Activated T-cell treated with anti-CD3 and anti-CD28 coated beads for 4 hours (primary cell): ENCODE results near the gene DCLRE1C.
"Not testable (repeated sequence)": the region's sequence is repeated elsewhere in the genome, so short reads cannot be mapped to it uniquely, and the experiment has no call there.

Experiments used
- DNase-seq: peaks from one replicate; pipeline ENCODE4 v3.0.0-alpha.2; 2020

Gene DCLRE1C

DNA sequence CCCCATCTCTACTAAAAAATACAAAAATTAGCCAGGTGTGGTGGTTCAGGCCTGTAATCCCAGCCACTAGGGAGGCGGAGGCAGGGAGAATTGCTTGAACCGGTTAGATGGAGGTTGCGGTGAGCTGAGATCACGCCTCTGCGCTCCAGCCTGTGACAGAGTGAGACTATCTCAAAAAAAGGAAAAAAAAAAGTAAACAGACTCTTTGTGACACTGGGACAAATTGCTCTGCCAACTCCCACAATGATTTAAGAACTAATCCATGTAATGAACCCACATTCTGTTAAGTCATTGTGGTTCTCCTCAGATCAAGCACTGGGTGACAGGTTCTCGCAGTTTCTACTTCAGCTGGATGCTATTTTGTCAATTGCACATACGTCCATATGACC is 11.0 kb downstream of the DCLRE1C start:
- not testable (repeated sequence) for DNase-seq

DNA sequence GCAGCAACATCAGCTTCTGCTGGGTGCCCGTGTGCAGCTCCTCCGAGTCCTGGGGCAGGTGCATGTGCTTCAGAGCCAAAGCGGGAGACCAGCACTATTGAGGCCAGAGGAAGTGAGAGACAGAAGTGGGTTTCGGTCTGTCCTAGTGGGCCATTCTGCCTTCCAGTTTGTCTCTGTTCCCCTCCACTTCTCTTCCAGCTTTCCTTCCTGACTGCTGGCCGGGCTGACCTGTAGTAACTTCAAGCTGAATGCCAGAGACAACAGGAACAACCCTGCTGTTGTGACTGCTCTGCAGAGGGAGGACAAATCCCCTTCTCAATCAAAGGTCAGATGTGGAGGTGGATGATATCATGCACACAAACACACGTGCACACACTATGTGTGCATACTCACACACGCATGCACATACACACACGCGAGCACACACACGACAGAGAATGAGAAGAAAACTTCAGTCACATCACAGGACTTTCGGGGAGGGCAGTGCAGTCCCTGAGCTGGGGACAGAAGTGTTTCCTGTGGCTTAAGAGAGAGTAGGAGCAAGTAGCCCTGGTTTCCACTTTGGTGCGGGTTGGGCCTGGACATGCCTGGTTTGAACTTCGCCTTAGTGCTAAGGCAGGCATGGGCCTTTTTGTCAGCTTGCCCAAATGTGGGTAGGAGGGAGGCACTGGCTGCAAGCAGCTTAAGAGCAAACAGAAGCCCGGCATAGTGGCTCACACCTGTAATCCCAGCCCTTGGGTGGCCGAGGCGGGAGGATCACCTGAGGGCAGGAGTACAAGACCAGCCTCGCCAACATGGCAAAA is 11.5 kb downstream of the DCLRE1C start:
- DNase-seq = not testable (repeated sequence)

DNA sequence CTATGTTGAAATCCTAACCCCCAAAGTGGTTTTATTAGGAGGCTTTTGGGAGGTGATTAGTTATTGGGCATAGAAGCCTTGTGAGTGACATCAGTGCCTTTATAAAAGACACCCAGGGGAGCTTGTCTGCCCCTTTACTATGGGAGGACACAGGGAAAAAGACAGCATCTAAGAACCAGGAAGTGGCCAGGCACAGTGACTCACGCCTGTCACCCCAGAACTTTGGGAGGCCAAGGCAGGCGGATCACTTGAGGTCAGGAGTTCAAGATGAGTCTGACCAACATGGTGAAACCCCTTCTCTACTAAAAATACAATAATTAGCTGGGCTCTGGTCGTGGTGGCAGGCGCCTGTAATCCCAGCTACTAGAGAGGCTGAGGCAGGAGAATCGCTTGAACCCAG is 14.9 kb downstream of the DCLRE1C start:
- not testable (repeated sequence) for DNase-seq

DNA sequence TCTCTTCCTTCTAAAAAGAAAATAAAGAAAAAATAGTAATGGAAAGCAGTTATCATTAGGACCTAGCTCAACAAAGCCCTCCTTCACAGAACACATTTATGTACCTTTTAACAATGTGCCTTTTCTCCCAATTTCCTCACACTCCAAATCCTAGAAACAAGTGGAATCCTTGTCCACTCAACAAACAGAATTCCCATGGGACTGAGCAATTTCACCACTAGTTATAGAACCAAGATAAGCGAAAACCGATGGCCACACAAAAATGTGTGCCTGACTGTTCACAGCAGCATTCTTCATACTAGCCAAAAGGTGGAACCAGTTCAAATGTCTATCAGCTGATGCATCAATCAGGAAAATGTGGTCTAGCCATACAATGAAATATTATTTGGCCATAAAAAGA is 17.3 kb downstream of the DCLRE1C start:
- DNase-seq = no peak

DNA sequence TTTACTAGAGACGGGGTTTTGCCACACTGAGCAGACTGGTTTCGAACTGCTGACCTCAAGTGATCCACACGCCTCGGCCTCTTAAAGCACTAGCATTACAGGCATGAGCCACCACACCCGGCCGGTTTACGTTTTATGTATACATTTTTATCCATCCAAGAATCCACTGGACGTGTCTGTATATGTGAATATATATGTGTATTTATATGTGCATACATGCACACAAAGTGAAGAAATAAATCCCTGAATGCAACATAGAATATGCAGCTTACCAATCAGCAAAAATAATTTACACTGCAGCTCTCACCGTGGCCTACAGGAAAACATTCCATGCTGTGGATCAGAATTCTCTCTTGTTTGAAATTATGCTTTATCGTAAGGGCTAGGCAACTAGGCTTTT is 23.3 kb downstream of the DCLRE1C start:
- no peak for DNase-seq

DNA sequence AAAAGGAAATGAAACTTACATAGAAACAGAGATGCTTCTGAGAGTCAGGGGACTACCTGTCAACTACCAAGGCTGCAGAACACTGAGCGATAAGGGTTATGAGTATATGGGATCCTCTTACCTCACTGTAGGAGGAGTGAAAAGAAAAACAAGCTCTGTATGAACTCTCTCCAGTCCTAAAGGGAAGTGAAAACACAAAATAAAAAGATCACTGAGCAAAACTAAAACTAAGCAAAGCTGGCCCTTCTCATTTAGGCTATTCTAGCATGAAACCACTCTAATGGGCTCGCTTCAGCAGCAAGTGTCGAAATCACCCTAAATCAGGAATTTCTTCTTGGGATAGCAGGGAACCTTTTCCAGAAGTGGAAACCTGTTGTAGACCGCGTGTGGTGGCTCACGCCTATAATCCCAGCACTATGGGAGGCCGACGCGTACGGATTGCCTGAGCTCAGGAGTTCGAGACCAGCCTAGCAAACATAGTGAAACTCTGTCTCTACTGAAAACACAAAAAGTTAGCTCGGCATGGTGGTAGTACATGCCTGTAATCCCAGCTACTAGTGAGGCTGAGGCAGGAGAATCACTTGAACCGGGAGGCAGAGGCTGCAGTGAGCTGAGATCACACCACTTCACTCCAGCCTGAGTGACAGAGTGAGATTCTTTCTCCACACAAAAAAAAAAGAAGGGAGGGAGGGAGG is 27.0 kb downstream of the DCLRE1C start:
- DNase-seq = no peak

DNA sequence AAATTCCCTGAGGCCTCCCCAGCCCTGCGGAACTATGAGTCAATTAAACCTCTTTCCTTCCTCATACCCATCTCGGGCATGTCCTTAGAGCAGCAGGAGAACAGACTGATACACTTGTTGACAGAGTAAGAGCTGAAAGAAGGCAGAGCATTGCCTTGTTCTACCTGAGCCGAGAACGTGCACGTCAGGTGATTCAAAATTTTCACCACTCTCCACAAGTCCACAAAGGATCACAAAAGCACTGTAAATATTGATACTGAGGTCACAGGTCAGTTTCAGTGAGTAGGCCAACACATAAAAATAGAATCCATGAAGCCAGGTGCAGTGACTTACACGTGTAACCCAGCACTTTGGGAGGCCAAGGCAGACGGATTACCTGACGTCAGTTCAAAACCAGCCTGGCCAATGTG is 27.8 kb downstream of the DCLRE1C start:
- DNase-seq = no peak

DNA sequence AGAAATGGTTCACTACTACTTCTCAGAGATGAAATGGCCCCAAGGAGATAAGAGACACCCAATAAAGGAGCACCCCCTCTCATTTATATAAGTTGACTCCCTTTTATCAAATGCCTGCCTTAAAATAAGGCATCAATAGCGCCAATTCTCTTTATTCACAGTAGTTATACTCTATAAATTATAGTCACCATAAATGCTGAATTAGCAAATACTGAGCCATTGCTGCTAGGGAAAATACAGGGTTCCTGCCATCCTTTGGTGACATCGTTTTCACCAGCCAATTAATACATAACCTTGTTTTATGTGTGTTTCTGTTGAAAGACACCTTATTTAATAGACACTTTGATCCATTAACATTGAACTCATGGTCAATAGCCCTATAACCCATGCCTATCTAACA is 28.6 kb downstream of the DCLRE1C start:
- DNase-seq = no peak

DNA sequence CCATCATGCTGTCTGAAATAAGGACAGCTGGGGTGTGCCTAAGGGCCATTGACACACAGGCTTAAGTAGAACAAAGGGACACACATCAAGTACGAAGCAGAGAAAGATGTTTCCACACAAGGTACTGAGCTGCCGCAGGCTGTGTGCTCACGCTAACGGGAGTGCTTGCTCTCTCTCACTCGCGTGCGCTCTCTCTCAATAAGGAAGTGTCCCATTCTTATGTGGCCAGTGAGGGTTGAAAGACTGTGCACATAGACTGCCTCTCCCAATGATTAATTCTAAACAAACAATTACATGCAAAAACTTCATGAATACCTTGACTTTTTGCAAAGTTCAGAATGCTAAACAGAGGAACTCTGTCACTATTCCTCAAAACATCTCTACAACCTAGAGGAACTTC is 29.9 kb downstream of the DCLRE1C start:
- DNase-seq = no peak

DNA sequence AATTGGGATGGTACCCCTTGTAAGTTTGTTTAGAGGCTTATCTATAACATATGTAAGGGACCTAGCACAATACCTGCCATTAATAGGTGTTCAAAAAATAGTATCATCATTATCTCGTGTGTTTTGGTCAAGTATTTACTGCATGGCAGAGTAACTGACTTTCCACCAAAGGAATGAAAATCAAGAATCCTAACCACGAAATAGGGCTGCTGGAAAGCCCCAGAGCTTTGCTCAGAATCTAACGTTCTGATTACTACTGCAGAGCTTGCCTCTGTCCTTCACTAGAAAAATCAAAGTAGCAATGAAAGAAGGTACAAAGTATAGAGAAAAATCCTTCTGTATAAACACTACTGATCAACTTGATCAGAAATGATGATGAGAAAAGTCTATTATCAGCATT is 34.9 kb downstream of the DCLRE1C start:
- no peak for DNase-seq

DNA sequence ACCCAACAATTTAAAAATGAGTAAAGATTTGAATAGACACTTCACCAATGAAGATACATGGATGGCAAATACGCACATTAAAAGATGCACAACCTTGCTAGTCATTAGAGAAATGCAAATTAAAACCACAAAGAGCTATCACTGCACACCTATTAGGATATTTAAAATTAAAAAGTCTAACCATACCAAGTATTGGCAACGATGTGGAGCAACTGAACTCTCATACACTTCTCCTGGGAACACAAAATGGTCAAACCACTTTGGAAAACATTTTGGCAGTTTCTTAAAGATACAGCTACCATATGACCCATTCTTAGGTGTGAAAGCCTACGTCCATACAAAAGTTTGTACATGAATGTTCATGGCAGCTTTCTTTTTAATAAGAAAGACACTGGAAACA is 36.1 kb downstream of the DCLRE1C start:
- no peak for DNase-seq

DNA sequence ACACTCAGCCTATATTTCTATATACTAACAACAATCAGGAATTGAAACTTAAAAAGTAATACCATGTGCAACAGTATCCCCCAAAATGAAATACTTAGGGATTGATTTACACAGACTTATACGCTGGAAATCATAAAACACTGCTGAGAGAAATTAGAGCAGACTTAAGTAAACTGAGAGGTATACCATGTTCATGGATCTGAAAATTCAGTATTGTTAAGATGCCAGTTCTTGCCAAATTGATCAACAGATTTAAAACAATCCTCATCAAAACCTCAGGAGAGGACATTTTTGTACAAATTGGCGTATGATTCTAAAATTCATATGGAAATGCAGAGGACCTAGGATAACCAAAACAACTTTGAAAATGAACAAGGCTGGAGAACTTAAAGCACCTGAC is 37.3 kb downstream of the DCLRE1C start:
- no peak for DNase-seq

DNA sequence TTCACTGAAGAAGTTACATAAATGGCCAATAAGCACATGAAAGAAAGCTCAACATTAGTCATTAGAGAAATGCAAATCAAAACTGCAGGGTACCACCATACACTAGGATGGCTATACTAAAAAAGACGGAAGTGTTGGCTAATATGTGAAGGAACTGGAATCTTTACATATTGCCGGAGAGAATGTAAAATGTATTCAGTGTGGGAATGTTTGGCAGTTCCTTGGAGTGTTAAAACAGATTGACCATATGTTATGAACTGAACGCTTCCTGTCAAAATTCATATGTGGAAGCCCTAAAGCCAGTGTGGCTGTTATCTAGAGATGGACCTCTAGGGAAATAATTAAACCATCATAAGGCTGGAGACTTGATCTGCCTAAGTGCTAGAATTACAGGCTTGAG is 42.1 kb downstream of the DCLRE1C start:
- no peak for DNase-seq

DNA sequence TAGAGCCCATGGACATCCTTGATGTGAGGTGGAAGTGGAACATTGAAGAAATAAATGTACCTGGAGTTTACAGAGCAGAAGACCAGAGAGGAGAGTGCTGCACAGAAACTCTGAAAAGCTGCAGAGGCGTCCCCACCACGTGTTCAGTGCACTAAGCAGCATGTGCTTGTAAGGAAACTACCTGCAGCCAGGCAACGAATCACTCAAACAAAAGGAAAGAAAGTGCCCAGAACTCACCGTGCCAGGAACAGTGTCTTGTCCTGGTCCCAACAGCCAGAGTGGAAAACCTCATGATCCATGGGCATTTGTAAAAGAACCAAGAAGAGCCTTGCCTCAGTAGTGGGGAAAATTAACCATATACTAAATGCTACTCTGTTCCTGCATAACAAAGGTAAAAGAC is 42.9 kb downstream of the DCLRE1C start:
- no peak for DNase-seq

DNA sequence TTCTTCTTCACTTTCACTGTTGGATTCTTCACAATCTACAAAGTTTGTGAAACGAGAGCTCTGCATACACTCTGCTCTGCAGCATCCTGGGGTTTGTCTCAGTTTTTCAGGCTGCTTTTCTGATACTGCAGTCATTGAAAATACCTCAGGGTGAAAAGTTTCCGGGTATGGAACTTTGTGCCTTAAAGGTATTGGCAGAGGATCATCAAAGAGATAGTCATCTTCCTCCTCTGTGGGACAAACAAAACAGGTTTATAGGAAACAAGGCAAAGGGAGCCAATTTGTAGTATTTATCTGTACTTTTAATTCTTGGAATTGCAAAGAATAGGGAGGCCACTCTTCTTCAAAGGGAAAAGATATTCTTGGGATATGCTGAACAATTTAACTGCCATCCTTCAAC is 44.8 kb downstream of the DCLRE1C start:
- DNase-seq = no peak

DNA sequence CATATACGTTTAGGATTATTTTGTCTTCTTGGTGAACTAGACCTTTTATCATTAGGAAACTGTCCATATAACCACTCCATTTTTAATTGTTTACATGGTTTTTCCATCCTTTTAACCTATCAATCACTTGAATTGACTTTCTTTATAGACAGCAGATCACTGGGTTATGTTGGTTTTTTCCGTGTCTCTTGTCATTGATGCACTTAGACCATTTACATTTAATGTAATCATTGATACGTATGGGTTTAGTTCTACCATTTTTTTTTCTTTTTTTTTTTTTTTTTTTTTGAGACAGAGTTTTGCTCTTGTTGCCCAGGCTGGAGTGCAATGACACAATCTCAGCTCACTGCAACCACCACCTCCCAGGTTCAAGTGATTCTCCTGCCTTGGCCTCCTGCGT is 46.3 kb downstream of the DCLRE1C start:
- not testable (repeated sequence) for DNase-seq

DNA sequence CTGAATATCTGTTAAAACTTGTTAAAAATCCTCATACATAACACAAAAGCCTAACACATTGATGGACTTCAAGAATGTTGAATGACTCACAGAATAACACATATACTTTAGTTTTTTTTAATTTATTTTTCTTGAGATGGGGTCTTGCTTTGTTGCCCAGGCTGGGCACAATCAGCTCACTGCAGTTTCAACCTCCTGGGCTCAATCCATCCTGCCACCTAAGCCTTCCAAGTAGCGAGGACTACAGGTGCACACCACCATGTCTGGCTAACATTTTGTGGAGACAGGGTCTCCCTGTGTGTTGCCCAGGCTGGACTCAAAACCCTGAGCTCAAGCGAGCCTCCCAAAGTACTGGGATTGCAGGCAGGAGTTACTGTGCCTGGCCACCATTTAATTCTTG is 47.1 kb downstream of the DCLRE1C start:
- DNase-seq = no peak

DNA sequence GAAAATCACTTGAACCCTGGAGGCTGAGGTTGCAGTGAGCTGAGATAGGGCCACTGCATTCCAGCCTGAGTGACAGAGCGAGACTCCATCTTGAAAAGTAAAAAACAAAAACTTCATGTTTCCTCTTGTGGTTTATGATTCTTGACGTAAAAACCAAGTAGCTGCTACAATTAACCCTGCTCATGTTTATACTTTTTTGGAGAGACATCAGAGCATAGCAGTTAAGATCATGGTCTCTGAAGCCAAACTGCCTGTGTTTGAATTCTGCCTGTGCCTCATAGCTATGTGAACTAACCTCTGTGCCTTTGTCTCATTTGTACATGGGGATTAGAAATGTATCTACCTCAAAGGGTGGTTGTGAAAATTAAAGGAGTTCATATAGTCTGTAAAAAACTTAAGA is 48.0 kb downstream of the DCLRE1C start:
- no peak for DNase-seq

DNA sequence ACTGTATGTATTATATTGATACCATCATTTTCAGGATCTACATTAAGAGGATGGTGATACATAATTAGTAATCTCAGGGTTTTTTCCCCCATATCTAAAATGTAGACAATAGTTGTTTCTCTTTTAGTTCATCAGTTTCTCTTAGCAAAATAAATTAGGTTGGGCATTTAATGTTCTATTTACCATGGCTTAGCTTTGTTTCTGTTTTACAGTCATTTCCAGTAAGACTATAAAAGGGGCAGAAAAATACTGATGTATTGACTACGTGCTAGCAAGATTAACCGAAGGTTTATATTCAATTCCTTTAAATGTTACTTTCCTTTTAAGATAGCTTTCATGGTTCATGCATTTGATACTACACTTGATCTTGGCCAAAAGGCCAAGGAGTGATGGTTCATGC is 49.0 kb downstream of the DCLRE1C start:
- no peak for DNase-seq

DNA sequence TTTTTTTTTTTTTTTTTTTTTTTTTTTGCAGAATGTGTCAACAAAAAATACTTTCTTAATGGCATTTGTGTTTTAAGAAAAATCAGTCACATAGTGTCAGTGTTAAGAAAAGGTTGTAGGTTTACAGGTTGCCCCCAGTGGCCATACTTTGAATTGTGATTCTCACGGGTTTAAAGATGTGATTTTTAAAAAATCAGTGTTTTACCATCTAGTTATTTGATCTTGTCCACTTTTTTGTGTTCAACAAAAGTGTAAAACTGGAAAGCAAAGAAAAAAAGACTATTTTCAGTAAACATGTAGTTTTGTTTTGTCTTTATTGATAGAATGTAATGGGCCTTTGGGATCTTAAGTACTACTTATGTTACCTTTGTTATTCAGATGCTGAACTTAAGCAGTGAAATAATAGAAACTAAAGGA is 49.6 kb downstream of the DCLRE1C start:
- peak; percentile 9 for DNase-seq

DNA sequence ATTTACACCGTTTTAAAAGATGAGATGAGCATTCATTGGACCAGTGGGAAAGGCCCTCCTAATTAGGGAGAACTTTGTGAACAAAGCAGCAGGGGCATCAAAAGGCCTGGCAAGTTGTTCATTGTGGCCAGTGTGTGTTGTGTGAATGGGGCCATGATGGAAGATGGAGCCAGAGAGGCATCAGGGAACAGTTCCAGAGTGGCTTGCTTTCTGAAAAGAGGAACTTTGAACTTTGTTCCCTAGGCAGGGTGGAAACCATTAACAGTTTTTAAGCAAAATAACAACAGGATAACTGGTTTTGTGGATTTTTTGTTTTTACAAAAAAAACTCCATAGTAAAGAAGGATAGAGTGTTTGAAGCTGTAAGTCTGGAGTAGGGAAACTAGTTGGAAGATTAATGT is 62.7 kb downstream of the DCLRE1C start:
- no peak for DNase-seq

DNA sequence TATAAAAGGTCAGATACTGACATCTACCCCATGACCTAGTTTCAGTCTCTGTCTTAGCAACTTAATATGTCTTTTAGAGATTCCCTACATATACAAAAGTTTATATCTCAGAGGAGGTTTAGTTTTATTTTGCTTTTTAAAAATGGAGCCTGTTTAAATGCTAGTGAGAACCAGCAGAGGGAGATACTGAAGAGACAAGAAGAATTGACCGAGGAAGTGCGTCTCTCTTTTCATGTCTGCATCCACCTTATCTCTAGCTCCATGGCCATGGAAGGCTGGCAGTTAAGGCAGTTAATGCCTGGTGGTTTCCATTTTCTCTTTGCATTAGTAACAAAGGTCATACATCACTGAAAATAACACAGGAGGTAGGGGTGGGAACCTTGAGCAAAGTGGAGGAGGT is 64.6 kb downstream of the DCLRE1C start:
- no peak for DNase-seq

DNA sequence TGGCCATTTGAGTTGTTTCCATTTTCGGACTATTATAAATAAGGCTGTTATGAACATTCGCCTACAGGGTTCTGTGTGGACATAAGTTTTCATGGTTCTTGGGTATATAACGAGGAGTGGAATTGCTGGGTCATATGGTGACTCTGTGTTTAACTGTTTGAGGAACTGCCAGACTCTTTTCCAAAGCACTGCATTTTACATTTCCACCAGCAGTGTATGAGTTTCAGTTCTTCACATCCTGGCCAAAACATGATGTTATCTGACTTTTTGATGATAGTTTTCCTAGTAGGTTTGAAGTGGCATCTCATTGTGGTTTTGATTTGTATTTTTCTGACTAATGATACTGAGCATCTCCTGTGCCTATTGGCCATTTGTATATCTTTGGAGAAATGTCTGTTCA is 69.8 kb downstream of the DCLRE1C start:
- no peak for DNase-seq

DNA sequence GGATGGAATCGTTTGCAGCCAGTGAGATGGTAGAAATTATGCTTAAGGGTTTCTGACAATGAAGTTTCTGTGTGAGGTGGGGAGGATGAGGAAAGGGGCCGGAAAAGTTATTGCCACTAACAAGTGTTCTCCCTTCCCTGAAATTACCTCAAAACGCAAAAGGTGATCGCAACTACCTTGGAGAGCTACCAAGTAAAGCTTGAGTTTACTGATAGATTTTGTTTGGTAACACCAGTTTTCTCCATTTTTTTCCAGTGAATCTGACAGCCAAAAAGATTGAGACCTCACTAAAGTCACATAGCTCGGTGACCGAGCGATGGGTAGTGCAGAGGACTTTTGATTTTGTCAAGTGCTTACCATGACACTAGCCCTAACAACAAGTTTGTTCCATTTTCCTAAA is 73.7 kb downstream of the DCLRE1C start:
- no peak for DNase-seq

DNA sequence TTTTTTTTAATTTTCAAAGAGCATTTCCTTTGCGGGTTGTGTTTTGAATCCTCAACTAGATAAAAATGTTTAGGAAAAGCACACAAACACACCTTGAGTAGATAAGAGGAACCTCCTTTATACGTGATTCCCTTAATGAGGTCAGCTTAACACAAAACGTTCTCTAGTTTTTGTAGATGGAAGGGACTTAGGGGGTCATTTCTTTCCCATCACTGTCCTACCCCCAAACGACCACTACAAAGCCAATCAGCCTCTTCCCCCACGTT is 74.0 kb downstream of the DCLRE1C start:
- no peak for DNase-seq
